ENCODE results near the gene SGMS1.

Gene SGMS1

GRCh38 chr10:50590935-50591334 lies 32.8 kb downstream of the SGMS1 start:
- Histone ChIP-seq H3K4me2 (ENCODE audit: low read depth, low read length, poor library complexity, severe bottlenecking) (no peak overlapping the region), H3K36me3 (ENCODE audit: low read length) (no peaks in the 10 kb centered on the region; the same call in 1 of the 2 replicates), H3K4me3 (ENCODE audit: insufficient read depth, low read length, poor library complexity, severe bottlenecking) (no peak overlapping the region), H3K79me2 (ENCODE audit: insufficient read depth, low read length) (peaks cover 22% of the 10 kb centered on the region), H3K9me2 (replicated peaks; ENCODE audit: insufficient read depth, low read length) (no peaks in the 10 kb centered on the region), H4K20me1 (ENCODE audit: low read depth, low read length) (no peaks in the 10 kb centered on the region; the same call in 1 of the 2 replicates), H3F3A (ENCODE audit: insufficient read depth) (no peaks in the 10 kb centered on the region), H3K27me3 (ENCODE audit: low read length) (no peaks in the 10 kb centered on the region), H2AFZ (ENCODE audit: low read depth, low read length, severe bottlenecking) (no peak overlapping the region), H3K9me3 (ENCODE audit: insufficient read depth, low read length) (no peaks in the 10 kb centered on the region), H3K27ac (ENCODE audit: low read depth, low read length) (no peak overlapping the region), H3K9ac (ENCODE audit: low read length) (no peak overlapping the region)
- TF ChIP-seq EZH2phosphoT487 (conservative IDR thresholded peaks at IDR 0.05; ENCODE audit: low read length) = no peak
- TF ChIP-seq CTCF (IDR thresholded peaks at IDR 0.05; ENCODE audit: insufficient read depth, low read length, poor library complexity, severe bottlenecking) = no peak

- Histone ChIP-seq H3K4me3 (ENCODE audit: insufficient read depth, low read length, poor library complexity, severe bottlenecking) (no peak overlapping the region), H3K9me2 (replicated peaks; ENCODE audit: insufficient read depth, low read length) (no peaks in the 10 kb centered on the region), H3K79me2 (ENCODE audit: insufficient read depth, low read length) (peaks cover 3% of the 10 kb centered on the region; the same call in 1 of the 2 replicates), H3F3A (ENCODE audit: insufficient read depth) (no peaks in the 10 kb centered on the region), H3K27ac (ENCODE audit: low read depth, low read length) (no peak overlapping the region), H3K4me2 (ENCODE audit: low read depth, low read length, poor library complexity, severe bottlenecking) (no peak overlapping the region), H3K9me3 (ENCODE audit: insufficient read depth, low read length) (no peaks in the 10 kb centered on the region), H3K9ac (ENCODE audit: low read length) (no peak overlapping the region), H4K20me1 (ENCODE audit: low read depth, low read length) (no peaks in the 10 kb centered on the region; the same call in 1 of the 2 replicates), H2AFZ (ENCODE audit: low read depth, low read length, severe bottlenecking) (no peak overlapping the region), H3K27me3 (ENCODE audit: low read length) (no peaks in the 10 kb centered on the region), H3K36me3 (ENCODE audit: low read length) (peaks cover 3% of the 10 kb centered on the region; the same call in 1 of the 2 replicates)
- TF ChIP-seq CTCF (IDR thresholded peaks at IDR 0.05; ENCODE audit: insufficient read depth, low read length, poor library complexity, severe bottlenecking) (no peak), EZH2phosphoT487 (conservative IDR thresholded peaks at IDR 0.05; ENCODE audit: low read length) (no peak)
Measured at GRCh38 chr10:50586740-50587088, 37.0 kb downstream of the SGMS1 start.

GRCh38 chr10:50585921-50586739 lies 37.6 kb downstream of the SGMS1 start:
- H3K4me2 ChIP-seq (ENCODE audit: low read depth, low read length, poor library complexity, severe bottlenecking) = no peak overlapping the region
- no peaks in the 10 kb centered on the region for H3K9me3 ChIP-seq (ENCODE audit: insufficient read depth, low read length)
- H3K36me3 ChIP-seq (ENCODE audit: low read length) = peaks cover 3% of the 10 kb centered on the region; the same call in 1 of the 2 replicates
- H4K20me1 ChIP-seq (ENCODE audit: low read depth, low read length) = no peaks in the 10 kb centered on the region; the same call in 1 of the 2 replicates
- no peak overlapping the region for H3K4me3 ChIP-seq (ENCODE audit: insufficient read depth, low read length, poor library complexity, severe bottlenecking)
- H3K27ac ChIP-seq (ENCODE audit: low read depth, low read length) = no peak overlapping the region
- no peaks in the 10 kb centered on the region; the same call in 1 of the 2 replicates for H3K79me2 ChIP-seq (ENCODE audit: insufficient read depth, low read length)
- TF ChIP-seq CTCF (IDR thresholded peaks at IDR 0.05; ENCODE audit: insufficient read depth, low read length, poor library complexity, severe bottlenecking) = no peak
- TF ChIP-seq EZH2phosphoT487 (conservative IDR thresholded peaks at IDR 0.05; ENCODE audit: low read length) = no peak
- no peak overlapping the region for H3K9ac ChIP-seq (ENCODE audit: low read length)
- H3F3A ChIP-seq (ENCODE audit: insufficient read depth) = no peaks in the 10 kb centered on the region
- H2AFZ ChIP-seq (ENCODE audit: low read depth, low read length, severe bottlenecking) = no peak overlapping the region
- no peaks in the 10 kb centered on the region for H3K27me3 ChIP-seq (ENCODE audit: low read length)
- H3K9me2 ChIP-seq (replicated peaks; ENCODE audit: insufficient read depth, low read length) = no peaks in the 10 kb centered on the region
